OCI-LY1 (cell line): ENCODE results near the gene ZFX.

Experiments
- EZH2 ChIP-seq: fragments of 200-600 bp; sonication (generic), shearing (Covaris generic); IDR thresholded peaks from 2 replicates; pipeline ENCODE4 v1.8.0; 2017; ENCODE audit warnings: borderline replicate concordance, mixed run types, mild to moderate bottlenecking, antibody characterized with exemption, low read length, moderate library complexity, mixed read lengths
- TF ChIP-seq, protein P1 (sequence below): fragments of 200-600 bp; sonication (generic), shearing (Covaris generic); IDR thresholded peaks from 2 replicates; pipeline ENCODE4 v1.5.1; 2017; ENCODE audit warnings: mild to moderate bottlenecking, antibody characterized with exemption, low read length, moderate library complexity, mixed read lengths

DNA sequence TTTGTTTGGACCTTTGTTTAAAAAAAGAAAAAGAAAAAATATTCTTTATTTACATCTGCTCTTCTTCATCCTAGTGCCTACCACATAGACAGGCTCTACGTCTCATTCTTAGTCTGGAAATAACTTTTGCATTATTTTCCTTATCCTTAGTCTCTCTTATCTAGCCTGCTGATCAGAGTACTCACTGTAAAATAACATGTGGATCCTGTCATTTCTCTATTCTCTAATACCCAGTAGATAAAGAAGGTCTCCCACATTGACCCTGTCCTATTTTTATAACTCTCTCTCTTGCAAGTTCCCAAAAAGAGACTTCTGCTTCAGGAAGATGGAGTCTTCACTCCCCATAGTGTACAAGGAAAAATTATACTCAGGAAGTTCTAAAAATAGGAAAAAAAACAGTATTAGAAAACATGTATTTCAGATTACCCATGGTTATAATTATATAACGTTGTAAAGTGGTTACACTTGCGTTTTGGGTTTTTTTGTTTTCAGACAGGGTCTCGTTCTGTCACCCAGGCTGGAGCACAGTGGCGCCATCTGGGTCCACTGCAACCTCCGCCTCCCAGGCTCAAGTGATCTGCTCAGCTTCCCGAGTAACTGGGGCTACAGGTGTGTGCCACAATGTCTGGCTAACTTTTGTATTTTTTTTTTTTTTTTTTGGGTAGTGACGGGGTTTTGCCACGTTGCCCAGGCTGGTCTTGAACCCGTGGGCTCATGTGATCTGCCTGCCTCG lies 23.8 kb downstream of the ZFX start:
- TF ChIP-seq, protein P1, sequence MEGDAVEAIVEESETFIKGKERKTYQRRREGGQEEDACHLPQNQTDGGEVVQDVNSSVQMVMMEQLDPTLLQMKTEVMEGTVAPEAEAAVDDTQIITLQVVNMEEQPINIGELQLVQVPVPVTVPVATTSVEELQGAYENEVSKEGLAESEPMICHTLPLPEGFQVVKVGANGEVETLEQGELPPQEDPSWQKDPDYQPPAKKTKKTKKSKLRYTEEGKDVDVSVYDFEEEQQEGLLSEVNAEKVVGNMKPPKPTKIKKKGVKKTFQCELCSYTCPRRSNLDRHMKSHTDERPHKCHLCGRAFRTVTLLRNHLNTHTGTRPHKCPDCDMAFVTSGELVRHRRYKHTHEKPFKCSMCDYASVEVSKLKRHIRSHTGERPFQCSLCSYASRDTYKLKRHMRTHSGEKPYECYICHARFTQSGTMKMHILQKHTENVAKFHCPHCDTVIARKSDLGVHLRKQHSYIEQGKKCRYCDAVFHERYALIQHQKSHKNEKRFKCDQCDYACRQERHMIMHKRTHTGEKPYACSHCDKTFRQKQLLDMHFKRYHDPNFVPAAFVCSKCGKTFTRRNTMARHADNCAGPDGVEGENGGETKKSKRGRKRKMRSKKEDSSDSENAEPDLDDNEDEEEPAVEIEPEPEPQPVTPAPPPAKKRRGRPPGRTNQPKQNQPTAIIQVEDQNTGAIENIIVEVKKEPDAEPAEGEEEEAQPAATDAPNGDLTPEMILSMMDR: no peak
- no peak for TF ChIP-seq EZH2
